Activated naive CD8-positive, alpha-beta T cell treated with anti-CD3 and anti-CD28 coated beads for 36 hours (primary cell): Measurements from ENCODE around the gene NASP. TPM values are rescaled to one million over a fixed set of nuclear protein-coding genes. Genes with fewer than 3 reads are reported as not detected.

ENCODE experiments used
- DNase-seq: peaks from one replicate; pipeline ENCODE4 v3.0.0; 2021
- H3K27ac Mint-ChIP-seq: one replicate; pipeline ENCODE4 v1.8.0; 2022; ENCODE audit warnings: mild to moderate bottlenecking, moderate library complexity, mixed read lengths
- H3K27me3 Mint-ChIP-seq: one replicate; pipeline ENCODE4 v1.8.0; 2022; ENCODE audit warnings: mild to moderate bottlenecking, mixed read lengths
- H3K36me3 Mint-ChIP-seq: one replicate; pipeline ENCODE4 v1.8.0; 2021; ENCODE audit warnings: mild to moderate bottlenecking, mixed read lengths
- H3K4me1 Mint-ChIP-seq: one replicate; pipeline ENCODE4 v1.8.0; 2021; ENCODE audit warnings: mixed read lengths
- H3K4me3 Mint-ChIP-seq: one replicate; pipeline ENCODE4 v1.8.0; 2022; ENCODE audit warnings: mild to moderate bottlenecking, moderate library complexity, mixed read lengths
- H3K9me3 Mint-ChIP-seq: one replicate; pipeline ENCODE4 v1.8.0; 2022; ENCODE audit warnings: mixed read lengths
- total RNA-seq, 2 experiments: library from RNA; stranded (reverse); gene quantifications; one replicate each; pipeline ENCODE4 v1.2.3, GENCODE V29; 2021

NASP gene
- total RNA-seq, 2 experiments from 2014 or later = 274 to 278 TPM

DNA sequence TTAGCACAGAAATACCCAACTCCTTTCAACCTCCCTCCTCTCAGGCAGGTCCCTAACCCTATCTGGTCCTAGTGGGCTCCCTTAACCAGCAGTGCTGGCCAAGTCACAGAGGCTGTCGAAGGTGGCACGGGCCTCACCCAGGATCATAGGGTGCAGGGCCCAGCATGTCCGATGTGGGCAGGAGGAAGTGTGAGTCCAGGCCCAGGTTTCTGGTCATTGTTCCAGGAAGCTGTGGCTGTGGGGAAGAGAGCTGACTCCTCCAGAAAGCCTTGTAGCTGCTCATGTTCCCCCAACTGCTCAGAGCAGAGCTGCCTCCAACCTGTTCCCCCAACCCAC, 37.6 kb downstream of the NASP start:
- DNase-seq = no peak
- Mint-ChIP-seq H3K4me1 (peaks cover 2% of the 10 kb centered on the region), H3K36me3 (peaks cover 22% of the 10 kb centered on the region), H3K27me3 (no peaks in the 10 kb centered on the region), H3K27ac (peak overlapping the region; percentile 34), H3K4me3 (no peak overlapping the region), H3K9me3 (no peaks in the 10 kb centered on the region)

GRCh38 chr1:45621895-45622523, 38.2 kb downstream of the NASP start:
- no peak overlapping the region for H3K27ac Mint-ChIP-seq
- DNase-seq = no peak
- peaks cover 18% of the 10 kb centered on the region for H3K36me3 Mint-ChIP-seq
- no peaks in the 10 kb centered on the region for H3K27me3 Mint-ChIP-seq
- peaks cover 2% of the 10 kb centered on the region for H3K4me1 Mint-ChIP-seq
- H3K4me3 Mint-ChIP-seq = no peak overlapping the region
- H3K9me3 Mint-ChIP-seq = no peaks in the 10 kb centered on the region

GRCh38 chr1:45622524-45623394, 38.9 kb downstream of the NASP start:
- H3K4me1 Mint-ChIP-seq = no peaks in the 10 kb centered on the region
- H3K36me3 Mint-ChIP-seq = peaks cover 14% of the 10 kb centered on the region
- H3K4me3 Mint-ChIP-seq = no peak overlapping the region
- no peak overlapping the region for H3K27ac Mint-ChIP-seq
- no peaks in the 10 kb centered on the region for H3K9me3 Mint-ChIP-seq
- no peaks in the 10 kb centered on the region for H3K27me3 Mint-ChIP-seq
- DNase-seq = no peak

DNA sequence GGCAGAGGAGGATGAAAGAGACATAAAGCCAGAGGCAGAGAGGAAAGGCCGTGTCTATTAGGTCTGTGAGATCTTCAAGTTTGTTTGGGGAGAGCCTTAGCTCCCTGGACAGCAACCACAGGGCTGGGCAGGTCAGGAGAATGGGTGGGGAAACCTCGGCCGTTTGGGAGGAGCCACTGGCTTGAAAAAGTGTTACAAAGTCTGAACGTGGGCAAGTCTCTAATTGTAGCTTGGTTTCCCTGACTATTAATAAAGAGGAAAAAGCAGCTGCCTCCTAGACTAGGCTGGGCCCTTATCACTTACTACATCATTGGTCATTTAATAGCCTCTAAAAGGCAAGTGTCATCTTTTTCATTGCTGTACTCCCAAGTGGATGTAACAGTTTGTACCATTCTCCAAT, 40.1 kb downstream of the NASP start, which contains the start of gene CCDC17:
Gene CCDC17, minus strand, starts transcription at position 83 of the 400 bp plus-strand sequence. CDS start 145 bp downstream, outside the sequence.
- Mint-ChIP-seq H3K9me3 (no peaks in the 10 kb centered on the region), H3K4me1 (no peaks in the 10 kb centered on the region), H3K4me3 (no peak within 1 kb of the TSS), H3K36me3 (peaks cover 14% of the 10 kb centered on the region), H3K27me3 (no peaks in the 10 kb centered on the region), H3K27ac (no peak within 1 kb of the TSS)
- no peak for DNase-seq

DNA sequence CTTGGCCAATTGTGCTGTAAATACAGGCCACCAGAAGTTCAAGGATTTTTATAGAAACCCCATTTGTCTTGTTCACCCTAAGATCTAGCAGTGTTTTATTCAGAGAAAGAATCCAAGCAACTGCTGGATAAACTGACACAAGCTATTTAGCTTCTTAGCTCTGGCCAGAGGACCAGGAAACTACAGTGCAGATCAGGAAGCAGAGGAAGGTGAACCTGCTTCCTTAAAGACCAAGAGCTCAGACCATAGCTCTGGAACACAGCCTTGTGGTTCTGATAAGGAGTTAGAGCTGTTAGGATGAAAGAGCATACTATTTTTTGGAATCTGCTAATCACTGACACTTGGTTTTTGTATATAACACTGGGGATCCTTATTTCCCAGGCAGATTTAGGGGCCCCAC, 45.2 kb downstream of the NASP start:
- no peaks in the 10 kb centered on the region for H3K9me3 Mint-ChIP-seq
- no peak for DNase-seq
- no peaks in the 10 kb centered on the region for H3K27me3 Mint-ChIP-seq
- no peak overlapping the region for H3K4me3 Mint-ChIP-seq
- peaks cover 14% of the 10 kb centered on the region for H3K36me3 Mint-ChIP-seq
- no peak overlapping the region for H3K27ac Mint-ChIP-seq
- no peaks in the 10 kb centered on the region for H3K4me1 Mint-ChIP-seq

- H3K27ac Mint-ChIP-seq = peak overlapping the region; percentile 42
- H3K9me3 Mint-ChIP-seq = no peaks in the 10 kb centered on the region
- H3K4me3 Mint-ChIP-seq = no peak overlapping the region
- H3K4me1 Mint-ChIP-seq = no peaks in the 10 kb centered on the region
- peaks cover 12% of the 10 kb centered on the region for H3K36me3 Mint-ChIP-seq
- H3K27me3 Mint-ChIP-seq = no peaks in the 10 kb centered on the region
- DNase-seq = no peak
Measured at GRCh38 chr1:45630429-45630828, 46.6 kb downstream of the NASP start.

DNA sequence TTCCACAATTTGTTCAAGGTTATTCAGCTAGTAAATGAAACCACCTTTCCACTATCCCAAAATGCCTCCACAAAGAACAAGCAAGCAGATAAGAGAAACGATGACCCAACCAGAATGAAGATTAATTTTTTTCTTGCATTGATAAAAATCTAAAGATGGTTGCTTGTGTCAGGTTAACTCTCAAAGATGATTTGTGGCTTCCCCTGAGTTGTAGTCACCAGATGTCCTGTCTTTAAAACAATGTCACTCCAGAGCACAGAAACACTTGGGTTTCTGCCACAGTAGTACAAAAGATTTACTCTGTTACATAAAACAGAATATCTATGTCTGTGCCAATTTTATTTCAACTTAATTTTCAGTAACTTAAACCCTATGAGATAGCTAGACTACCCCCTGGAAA, 51.4 kb downstream of the NASP start:
- DNase-seq = no peak
- Mint-ChIP-seq H3K4me1 (no peaks in the 10 kb centered on the region), H3K9me3 (no peaks in the 10 kb centered on the region), H3K27me3 (no peaks in the 10 kb centered on the region), H3K4me3 (no peak overlapping the region), H3K27ac (no peak overlapping the region), H3K36me3 (peaks cover 7% of the 10 kb centered on the region)

- Mint-ChIP-seq H3K27me3 (no peaks in the 10 kb centered on the region), H3K36me3 (peaks cover 14% of the 10 kb centered on the region), H3K27ac (no peak overlapping the region), H3K4me3 (no peak overlapping the region), H3K9me3 (no peaks in the 10 kb centered on the region), H3K4me1 (no peaks in the 10 kb centered on the region)
- no peak for DNase-seq
Measured at GRCh38 chr1:45640293-45640692, 56.5 kb downstream of the NASP start.

DNA sequence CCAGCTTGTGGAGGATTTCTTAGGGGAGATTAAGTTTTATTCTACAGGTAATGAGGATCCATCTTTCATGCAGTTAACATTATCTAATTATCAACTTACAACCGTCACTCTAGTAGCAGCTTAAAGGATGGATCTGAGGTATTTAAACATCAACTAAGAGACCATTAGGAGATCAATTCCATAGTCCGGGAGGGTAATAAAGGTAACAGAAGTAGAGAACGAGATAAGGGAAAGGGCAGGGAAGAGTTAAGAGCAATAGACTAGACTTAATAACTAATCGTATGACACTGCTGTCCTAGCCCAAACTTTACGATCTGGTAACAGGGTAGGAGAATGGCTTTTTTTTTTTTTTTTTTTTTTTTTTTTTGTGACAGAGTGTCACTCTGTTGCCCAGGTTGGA, 59.5 kb downstream of the NASP start:
- H3K27ac Mint-ChIP-seq = no peak overlapping the region
- H3K4me3 Mint-ChIP-seq = no peak overlapping the region
- H3K9me3 Mint-ChIP-seq = no peaks in the 10 kb centered on the region
- H3K36me3 Mint-ChIP-seq = peaks cover 17% of the 10 kb centered on the region
- no peaks in the 10 kb centered on the region for H3K27me3 Mint-ChIP-seq
- H3K4me1 Mint-ChIP-seq = no peaks in the 10 kb centered on the region
- no peak for DNase-seq

GRCh38 chr1:45643978-45644377, 60.1 kb downstream of the NASP start:
- Mint-ChIP-seq H3K9me3 (no peaks in the 10 kb centered on the region), H3K4me3 (no peak overlapping the region), H3K27ac (no peak overlapping the region), H3K36me3 (peaks cover 17% of the 10 kb centered on the region), H3K27me3 (no peaks in the 10 kb centered on the region), H3K4me1 (no peaks in the 10 kb centered on the region)
- DNase-seq = no peak

- no peak overlapping the region for H3K27ac Mint-ChIP-seq
- H3K4me3 Mint-ChIP-seq = no peak overlapping the region
- H3K36me3 Mint-ChIP-seq = peaks cover 17% of the 10 kb centered on the region
- DNase-seq = no peak
- H3K9me3 Mint-ChIP-seq = no peaks in the 10 kb centered on the region
- no peaks in the 10 kb centered on the region for H3K4me1 Mint-ChIP-seq
- H3K27me3 Mint-ChIP-seq = no peaks in the 10 kb centered on the region
Measured at GRCh38 chr1:45644661-45645060, 60.8 kb downstream of the NASP start.

- Mint-ChIP-seq H3K9me3 (no peaks in the 10 kb centered on the region), H3K36me3 (peaks cover 8% of the 10 kb centered on the region), H3K4me3 (no peak overlapping the region), H3K27me3 (no peaks in the 10 kb centered on the region), H3K27ac (no peak overlapping the region), H3K4me1 (no peaks in the 10 kb centered on the region)
- no peak for DNase-seq
Measured at GRCh38 chr1:45647248-45648021, 63.6 kb downstream of the NASP start.

- no peaks in the 10 kb centered on the region for H3K27me3 Mint-ChIP-seq
- peaks cover 12% of the 10 kb centered on the region for H3K36me3 Mint-ChIP-seq
- H3K4me3 Mint-ChIP-seq = no peak overlapping the region
- H3K9me3 Mint-ChIP-seq = no peaks in the 10 kb centered on the region
- no peak for DNase-seq
- H3K27ac Mint-ChIP-seq = no peak overlapping the region
- no peaks in the 10 kb centered on the region for H3K4me1 Mint-ChIP-seq
Measured at GRCh38 chr1:45654540-45655280, 70.9 kb downstream of the NASP start.

DNA sequence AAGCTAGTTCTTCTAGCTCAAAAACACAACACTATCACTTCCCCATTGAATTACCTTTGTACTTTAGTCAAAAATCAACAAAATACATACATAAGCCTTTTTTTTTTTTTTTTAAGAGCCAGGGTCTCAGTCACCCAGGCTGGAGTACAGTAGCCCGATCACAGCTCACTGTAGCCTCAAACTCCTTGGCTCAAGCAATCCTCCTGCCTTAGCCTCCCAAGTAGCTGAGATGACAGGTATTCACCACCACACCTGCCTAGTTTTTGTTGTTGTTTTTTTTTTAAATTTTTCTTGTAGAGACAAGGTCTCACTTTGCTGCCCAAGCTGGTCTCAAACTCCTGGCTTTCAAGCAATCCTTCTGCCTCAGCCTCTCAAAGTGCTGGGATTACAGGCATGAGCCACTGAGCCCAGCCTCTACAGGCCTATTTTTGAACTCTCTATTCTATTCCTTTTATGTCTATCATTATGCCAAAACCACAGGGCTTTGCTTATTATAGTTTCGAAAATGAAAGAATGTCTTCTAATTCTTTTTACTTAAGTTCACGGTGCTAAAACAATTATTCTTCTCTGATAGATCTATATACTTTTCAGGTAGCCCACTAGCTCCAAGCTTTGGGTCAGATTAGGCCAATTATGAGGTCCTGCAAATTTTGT, 72.9 kb downstream of the NASP start:
- Mint-ChIP-seq H3K36me3 (peaks cover 10% of the 10 kb centered on the region), H3K4me3 (no peak overlapping the region), H3K27me3 (no peaks in the 10 kb centered on the region), H3K4me1 (no peaks in the 10 kb centered on the region), H3K27ac (no peak overlapping the region), H3K9me3 (no peaks in the 10 kb centered on the region)
- no peak for DNase-seq
